IMR-90 (cell line): ENCODE measurements around the gene ENDOD1. TPM values are rescaled to one million over a fixed set of nuclear protein-coding genes. Genes with fewer than 3 reads are reported as not detected.

Source experiments
- ATAC-seq: fragments of 200-7000 bp; cut with Tn5 transposase; 2 replicates; pipeline ENCODE4 v1.9.1; 2020; ENCODE audit warnings: low read depth, mild to moderate bottlenecking, moderate library complexity
- BruUV-seq: library from RNA; stranded (reverse); fragments of 400-500 nt; replicated peaks from 2 replicates; lab custom pipeline; 2021; lab: Mats Ljungman, UMichigan
- CTCF ChIA-PET: fragments of 300-600 bp; formaldehyde crosslinking; extraction: SDS; loops from one replicate; lab custom pipeline; 2021; ENCODE audit warnings: antibody characterized with exemption; lab: Yijun Ruan, JAX
- POLR2A ChIA-PET: fragments of 300-600 bp; sonication (Branson Sonifier 250); formaldehyde crosslinking; loops from one replicate; lab custom pipeline; 2022; ENCODE audit warnings: antibody characterized with exemption; ENCODE audit not compliant: unreplicated experiment; lab: Charles Lee
- DNase-seq: peaks from one replicate; pipeline ENCODE4 v3.0.0; 2013
- H2AFZ ChIP-seq: replicated peaks from 2 replicates; pipeline ENCODE3; 2013; ENCODE audit warnings: low read length, mild to moderate bottlenecking; ENCODE audit not compliant: poor library complexity
- H2AK5ac ChIP-seq: 2 replicates; pipeline ENCODE4 v1.6.1; 2013; ENCODE audit warnings: low read depth, low read length, inconsistent platforms
- H2AK9ac ChIP-seq: replicated peaks from 2 replicates; pipeline ENCODE3; 2013; ENCODE audit warnings: mild to moderate bottlenecking, low read depth, low read length, moderate library complexity; ENCODE audit not compliant: poor library complexity
- H2BK120ac ChIP-seq: 2 replicates; pipeline ENCODE4 v1.6.1; 2013; ENCODE audit warnings: low read depth, low read length, inconsistent platforms
- H2BK15ac ChIP-seq: 3 replicates; pipeline ENCODE4 v1.6.1; 2013; ENCODE audit warnings: low read depth, low read length, inconsistent platforms
- H2BK20ac ChIP-seq: 2 replicates; pipeline ENCODE4 v1.6.1; 2013; ENCODE audit warnings: low read depth, mild to moderate bottlenecking, inconsistent platforms, low read length, moderate library complexity
- H2BK5ac ChIP-seq: 2 replicates; pipeline ENCODE4 v1.6.1; 2013; ENCODE audit warnings: mild to moderate bottlenecking, low read depth, low read length, inconsistent platforms; ENCODE audit not compliant: poor library complexity, severe bottlenecking
- H3K14ac ChIP-seq: replicated peaks from 2 replicates; pipeline ENCODE4 v1.6.1; 2013; ENCODE audit warnings: low read depth, low read length, inconsistent platforms
- H3K18ac ChIP-seq: 2 replicates; pipeline ENCODE4 v1.6.1; 2013; ENCODE audit warnings: low read depth, low read length, control low read depth
- H3K23ac ChIP-seq: 2 replicates; pipeline ENCODE4 v1.6.1; 2013; ENCODE audit warnings: low read depth, low read length, inconsistent platforms
- H3K27ac ChIP-seq: 2 replicates; pipeline ENCODE4 v1.5.1; 2013; ENCODE audit warnings: mild to moderate bottlenecking, control low read depth, low read length; ENCODE audit not compliant: insufficient read depth
- H3K27me3 ChIP-seq: 2 replicates; pipeline ENCODE4 v1.6.1; 2013; ENCODE audit warnings: low read length; ENCODE audit not compliant: control insufficient read depth, insufficient read depth
- H3K36me3 ChIP-seq: 2 replicates; pipeline ENCODE4 v1.6.1; 2013; ENCODE audit warnings: low read length, mixed read lengths; ENCODE audit not compliant: control insufficient read depth, insufficient read depth
- H3K4ac ChIP-seq: 2 replicates; pipeline ENCODE4 v1.6.1; 2013; ENCODE audit warnings: low read depth, low read length, inconsistent platforms
- H3K4me1 ChIP-seq: 2 replicates; pipeline ENCODE4 v1.6.1; 2013; ENCODE audit warnings: low read length, mixed read lengths; ENCODE audit not compliant: control insufficient read depth, insufficient read depth
- H3K4me2 ChIP-seq: 2 replicates; pipeline ENCODE4 v1.6.1; 2013; ENCODE audit warnings: low read depth, mild to moderate bottlenecking, control low read depth, low read length, moderate library complexity
- H3K4me3 ChIP-seq: 2 replicates; pipeline ENCODE4 v1.5.1; 2013; ENCODE audit warnings: low read depth, mild to moderate bottlenecking, control low read depth, low read length, moderate library complexity; ENCODE audit not compliant: insufficient read depth
- H3K56ac ChIP-seq: 2 replicates; pipeline ENCODE4 v1.6.1; 2013; ENCODE audit warnings: low read length, inconsistent platforms; ENCODE audit not compliant: insufficient read depth; ENCODE audit errors: extremely low read depth
- H3K79me1 ChIP-seq, 2 experiments: 2 replicates each; pipeline ENCODE4 v1.6.1; 2013; ENCODE audit warnings: low read length in 2 of 2, inconsistent platforms in 1 of 2, low read depth in 1 of 2
- H3K9ac ChIP-seq: 2 replicates; pipeline ENCODE4 v1.6.1; 2013; ENCODE audit warnings: low read depth, low read length, control low read depth
- H3K9me1 ChIP-seq: 2 replicates; pipeline ENCODE4 v1.6.1; 2013; ENCODE audit warnings: low read length, inconsistent platforms; ENCODE audit not compliant: insufficient read depth
- H3K9me3 ChIP-seq: 2 replicates; pipeline ENCODE4 v1.6.1; 2013; ENCODE audit warnings: low read length; ENCODE audit not compliant: control insufficient read depth, insufficient read depth
- H4K20me1 ChIP-seq: 2 replicates; pipeline ENCODE4 v1.6.1; 2013; ENCODE audit warnings: low read length, inconsistent platforms; ENCODE audit not compliant: insufficient read depth
- H4K5ac ChIP-seq: 2 replicates; pipeline ENCODE4 v1.6.1; 2013; ENCODE audit warnings: mild to moderate bottlenecking, low read depth, low read length, control low read depth
- H4K8ac ChIP-seq, 2 experiments: 2 replicates each; pipeline ENCODE4 v1.6.1; 2013; ENCODE audit warnings: low read depth in 2 of 2, low read length in 2 of 2, control low read depth in 1 of 2, inconsistent platforms in 1 of 2
- H4K91ac ChIP-seq: 2 replicates; pipeline ENCODE4 v1.6.1; 2013; ENCODE audit warnings: low read depth, low read length, inconsistent platforms; ENCODE audit not compliant: insufficient read depth
- BHLHE40 ChIP-seq: fragments of 150-350 bp; IDR thresholded peaks from 2 replicates; pipeline ENCODE4 v1.6.1; 2016; ENCODE audit warnings: mild to moderate bottlenecking, low read depth, low read length
- CEBPB ChIP-seq: IDR thresholded peaks from 2 replicates; pipeline ENCODE4 v1.6.1; 2012; ENCODE audit warnings: low read depth, low read length, improper control_type of control experiment
- FOS ChIP-seq: fragments of 150-350 bp; IDR thresholded peaks from 2 replicates; pipeline ENCODE4 v1.6.1; 2016; ENCODE audit warnings: low read depth, low read length
- MAFK ChIP-seq: IDR thresholded peaks from 2 replicates; pipeline ENCODE4 v1.6.1; 2012; ENCODE audit warnings: low read depth, low read length, improper control_type of control experiment
- MXI1 ChIP-seq: IDR thresholded peaks from 2 replicates; pipeline ENCODE4 v1.6.1; 2012; ENCODE audit warnings: low read depth, mild to moderate bottlenecking, low read length, moderate library complexity, borderline replicate concordance
- NFE2L2 ChIP-seq: fragments of 150-350 bp; IDR thresholded peaks from 2 replicates; pipeline ENCODE4 v1.6.1; 2016; ENCODE audit warnings: low read depth, mild to moderate bottlenecking, low read length
- RCOR1 ChIP-seq: IDR thresholded peaks from 2 replicates; pipeline ENCODE4 v1.6.1; 2012; ENCODE audit warnings: mild to moderate bottlenecking, low read length, improper control_type of control experiment; ENCODE audit not compliant: insufficient replicate concordance
- RFX5 ChIP-seq: IDR thresholded peaks from 2 replicates; pipeline ENCODE4 v1.8.0; 2012; ENCODE audit warnings: low read depth, mild to moderate bottlenecking, low read length, moderate library complexity
- SMC3 ChIP-seq: fragments of 150-350 bp; IDR thresholded peaks from 2 replicates; pipeline ENCODE4 v1.6.1; 2016; ENCODE audit warnings: low read depth, mild to moderate bottlenecking, antibody characterized with exemption, low read length, moderate library complexity
- USF2 ChIP-seq: fragments of 150-350 bp; IDR thresholded peaks from 2 replicates; pipeline ENCODE4 v1.6.1; 2017; ENCODE audit warnings: mild to moderate bottlenecking, antibody characterized with exemption, low read length, low read depth
- WGBS, 2 experiments: methylation state at CpG; one replicate each; pipeline versions ENCODE4 v1.1.5 to v1.1.7; 2013; ENCODE audit warnings: missing lambda C conversion rate in 2 of 2; ENCODE audit not compliant: insufficient read length in 1 of 2; ENCODE audit errors: extremely low coverage in 2 of 2; 5-methylcytosine and 5-hydroxymethylcytosine counted together
- dilution Hi-C: fragments of 300-500 bp; cut with HindIII; formaldehyde crosslinking; loops from one replicate; pipeline ENCODE4 v1.14.3; 2018; ENCODE audit warnings: low sequenced_read_pairs; ENCODE audit not compliant: unreplicated experiment
- in situ Hi-C: fragments of 300-500 bp; cut with MboI; formaldehyde crosslinking; loops from 3 replicates; pipeline ENCODE4 v1.14.3; 2019; ENCODE audit warnings: low sequenced_read_pairs, inconsistent platforms, mixed read lengths
- intact Hi-C: fragments of 100-400 bp; cut with micrococcal nuclease; formaldehyde crosslinking; loops from 2 replicates; pipeline ENCODE4 v1.10.0; 2022
- polyA plus RNA-seq, 3 experiments: library from polyadenylated mRNA; depleted of rRNA; stranded (reverse); fragments of >200 nt; gene quantifications; 2 replicates each; pipeline ENCODE4 v1.2.3, GENCODE V29; 2012; ENCODE audit warnings: low replicate concordance in 1 of 3
- total RNA-seq: library from RNA; depleted of rRNA; stranded (reverse); fragments of >200 nt; gene quantifications from 2 replicates; pipeline ENCODE4 v1.2.3, GENCODE V29; 2012
- TF ChIP-seq, protein P1 (sequence below): fragments of 150-350 bp; IDR thresholded peaks from 2 replicates; pipeline ENCODE4 v1.6.1; 2016; ENCODE audit warnings: low read depth, mild to moderate bottlenecking, low read length, moderate library complexity, borderline replicate concordance

ENDOD1 gene
- total and polyA plus RNA-seq, 2 of the 4 experiments (the other 2 are of a cell fraction) = 7.0 to 17.6 TPM

DNA sequence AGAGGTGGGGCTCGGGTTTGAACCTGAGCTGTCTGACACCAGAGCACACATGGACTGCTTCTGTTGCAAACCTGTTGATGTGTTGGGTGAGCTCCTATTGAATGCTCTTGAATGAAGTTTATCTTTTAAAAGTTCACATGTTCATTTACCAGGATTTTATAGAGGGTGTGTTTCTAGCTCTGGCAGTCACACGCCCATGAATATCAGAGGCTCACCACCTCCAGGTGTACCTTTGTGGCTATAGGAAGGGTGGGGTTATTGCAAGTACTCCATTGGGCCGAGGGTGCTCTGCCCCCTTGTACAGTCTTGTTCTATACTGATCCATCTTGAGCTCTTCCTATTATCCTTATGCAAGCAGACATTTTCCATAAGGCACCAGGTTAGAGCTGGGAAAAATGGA lies 9.2 kb downstream of the ENDOD1 start:
- Histone ChIP-seq H2BK5ac (no peak overlapping the region), H2BK20ac (no peak overlapping the region), H2AK9ac (no peak overlapping the region), H3K27ac (no peak overlapping the region), H3K4me1 (no peaks in the 10 kb centered on the region), H2BK120ac (no peak overlapping the region), H3K18ac (no peak overlapping the region), H3K9me3 (no peaks in the 10 kb centered on the region), H3K4me2 (no peak overlapping the region), H4K8ac (no peak overlapping the region), H2BK15ac (no peak overlapping the region), H3K56ac (no peak overlapping the region), H2AK5ac (no peak overlapping the region), H2AFZ (no peak overlapping the region), H3K4me3 (no peak overlapping the region), H3K9ac (no peak overlapping the region), H3K79me1 (no peaks in the 10 kb centered on the region; a peak in 2 of 4 replicates), H3K14ac (no peak overlapping the region), H3K27me3 (no peaks in the 10 kb centered on the region), H3K9me1 (no peaks in the 10 kb centered on the region), H3K36me3 (no peaks in the 10 kb centered on the region), H4K5ac (no peak overlapping the region), H3K23ac (no peak overlapping the region), H4K91ac (no peak overlapping the region), H3K4ac (no peak overlapping the region), H4K20me1 (no peaks in the 10 kb centered on the region)
- no TSS peak for BruUV-seq
- no CpG with 5 or more reads among the region's 3 CpGs for WGBS, 2 experiments
- TF ChIP-seq MAFK = no peak
- TF ChIP-seq RFX5 = no peak
- TF ChIP-seq RCOR1 = no peak
- no peak for TF ChIP-seq NFE2L2
- no peak for TF ChIP-seq BHLHE40
- TF ChIP-seq CEBPB = no peak
- TF ChIP-seq SMC3 = no peak
- no peak for TF ChIP-seq FOS
- TF ChIP-seq, protein P1, sequence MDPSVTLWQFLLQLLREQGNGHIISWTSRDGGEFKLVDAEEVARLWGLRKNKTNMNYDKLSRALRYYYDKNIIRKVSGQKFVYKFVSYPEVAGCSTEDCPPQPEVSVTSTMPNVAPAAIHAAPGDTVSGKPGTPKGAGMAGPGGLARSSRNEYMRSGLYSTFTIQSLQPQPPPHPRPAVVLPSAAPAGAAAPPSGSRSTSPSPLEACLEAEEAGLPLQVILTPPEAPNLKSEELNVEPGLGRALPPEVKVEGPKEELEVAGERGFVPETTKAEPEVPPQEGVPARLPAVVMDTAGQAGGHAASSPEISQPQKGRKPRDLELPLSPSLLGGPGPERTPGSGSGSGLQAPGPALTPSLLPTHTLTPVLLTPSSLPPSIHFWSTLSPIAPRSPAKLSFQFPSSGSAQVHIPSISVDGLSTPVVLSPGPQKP = no peak
- no peak for TF ChIP-seq USF2
- TF ChIP-seq MXI1 = no peak
- CTCF ChIA-PET = no interaction called here
- dilution Hi-C loops = no loop called here
- in situ Hi-C loops = no loop called here
- intact Hi-C loops = no loop called here
- DNase-seq (no peak), ATAC-seq (no peak)
- POLR2A ChIA-PET = interaction anchor here (0.5 kb wide), 1 partner anchor 339 kb away, joined by 3 read pairs; no protein-coding TSS in a partner anchor
